SJCRH30 (cell line): ENCODE data around the gene NRP2. TPM values are rescaled to one million over a fixed set of nuclear protein-coding genes. Genes with fewer than 3 reads are reported as not detected.

Experiments
- DNase-seq, 2 experiments: peaks; one replicate each; pipeline ENCODE4 v3.0.0-alpha.2; 2015 to 2020
- H3K27ac ChIP-seq: fragments of 250-450 bp; sonication (Bioruptor Pico); 2 replicates; pipeline ENCODE4 v1.5.1; 2020; ENCODE audit warnings: mild to moderate bottlenecking, moderate library complexity
- H3K27me3 ChIP-seq: fragments of 250-450 bp; sonication (Bioruptor Pico); 2 replicates; pipeline ENCODE4 v1.5.1; 2020; ENCODE audit warnings: mild to moderate bottlenecking, moderate library complexity
- H3K36me3 ChIP-seq: fragments of 250-450 bp; sonication (Bioruptor Pico); 2 replicates; pipeline ENCODE4 v1.5.1; 2020; ENCODE audit warnings: mild to moderate bottlenecking, moderate library complexity
- H3K4me1 ChIP-seq: fragments of 250-450 bp; sonication (Bioruptor Pico); 2 replicates; pipeline ENCODE4 v1.5.1; 2020; ENCODE audit warnings: mild to moderate bottlenecking, moderate library complexity
- H3K4me3 ChIP-seq: fragments of 250-450 bp; sonication (Bioruptor Pico); 2 replicates; pipeline ENCODE4 v1.5.1; 2020; ENCODE audit warnings: mild to moderate bottlenecking, moderate library complexity
- H3K9me3 ChIP-seq: fragments of 250-450 bp; sonication (Bioruptor Pico); replicated peaks from 2 replicates; pipeline ENCODE4 v1.5.1; 2020; ENCODE audit warnings: mild to moderate bottlenecking, moderate library complexity
- total RNA-seq: library from RNA; depleted of rRNA; stranded (reverse); fragments of >200 nt; shearing (Covaris generic); gene quantifications from 2 replicates; pipeline ENCODE4 v1.2.3, GENCODE V29; 2014

NRP2 gene
- total RNA-seq, 1 experiment from 2014 or later, result 76.4 TPM

- Histone ChIP-seq H3K4me1 (peaks cover 13% of the 10 kb centered on the region), H3K27ac (no peak overlapping the region), H3K27me3 (no peaks in the 10 kb centered on the region), H3K36me3 (no peaks in the 10 kb centered on the region), H3K4me3 (no peak overlapping the region), H3K9me3 (no peaks in the 10 kb centered on the region)
- no peak for DNase-seq
These were observed 26.4 kb upstream of the NRP2 start for GRCh38 chr2:205655779-205656456.

- Histone ChIP-seq H3K27me3 (no peaks in the 10 kb centered on the region), H3K4me1 (peaks cover 18% of the 10 kb centered on the region), H3K9me3 (no peaks in the 10 kb centered on the region), H3K4me3 (no peak overlapping the region), H3K27ac (no peak overlapping the region), H3K36me3 (no peaks in the 10 kb centered on the region)
- no peak for DNase-seq
These were observed 25.8 kb upstream of the NRP2 start for GRCh38 chr2:205656461-205656860.

- DNase-seq, result no peak
- Histone ChIP-seq H3K27ac (no peak overlapping the region), H3K4me3 (no peak overlapping the region), H3K9me3 (no peaks in the 10 kb centered on the region), H3K36me3 (no peaks in the 10 kb centered on the region), H3K27me3 (no peaks in the 10 kb centered on the region), H3K4me1 (peaks cover 21% of the 10 kb centered on the region)
These were observed 25.4 kb upstream of the NRP2 start for GRCh38 chr2:205656941-205657340.

GRCh38 chr2:205657579-205657978, 24.7 kb upstream of the NRP2 start:
- Histone ChIP-seq H3K36me3 (no peaks in the 10 kb centered on the region), H3K4me1 (peaks cover 24% of the 10 kb centered on the region), H3K27ac (no peak overlapping the region), H3K9me3 (no peaks in the 10 kb centered on the region), H3K27me3 (no peaks in the 10 kb centered on the region), H3K4me3 (no peak overlapping the region)
- no peak for DNase-seq

- Histone ChIP-seq H3K27me3 (no peaks in the 10 kb centered on the region), H3K9me3 (no peaks in the 10 kb centered on the region), H3K27ac (no peak overlapping the region), H3K36me3 (no peaks in the 10 kb centered on the region), H3K4me3 (no peak overlapping the region), H3K4me1 (peaks cover 24% of the 10 kb centered on the region)
- no peak for DNase-seq
These were observed 24.2 kb upstream of the NRP2 start for GRCh38 chr2:205658068-205658467.

GRCh38 chr2:205658572-205658971, 23.7 kb upstream of the NRP2 start:
- Histone ChIP-seq H3K36me3 (no peaks in the 10 kb centered on the region), H3K9me3 (no peaks in the 10 kb centered on the region), H3K27me3 (no peaks in the 10 kb centered on the region), H3K4me3 (no peak overlapping the region), H3K4me1 (peaks cover 24% of the 10 kb centered on the region), H3K27ac (no peak overlapping the region)
- DNase-seq, result no peak

GRCh38 chr2:205659922-205660321, 22.4 kb upstream of the NRP2 start:
- Histone ChIP-seq H3K9me3 (no peaks in the 10 kb centered on the region), H3K4me1 (peaks cover 24% of the 10 kb centered on the region), H3K27me3 (no peaks in the 10 kb centered on the region), H3K27ac (peak overlapping the region; percentile 92), H3K36me3 (no peaks in the 10 kb centered on the region), H3K4me3 (no peak overlapping the region; the same call in 1 of the 2 replicates)
- DNase-seq, result peak; percentile 29 to 41

GRCh38 chr2:205660521-205661124, 21.7 kb upstream of the NRP2 start:
- Histone ChIP-seq H3K4me3 (peak overlapping the region; percentile 9; the same call in 1 of the 2 replicates), H3K4me1 (peaks cover 24% of the 10 kb centered on the region), H3K27ac (peak overlapping the region; percentile 92), H3K27me3 (no peaks in the 10 kb centered on the region), H3K9me3 (no peaks in the 10 kb centered on the region), H3K36me3 (no peaks in the 10 kb centered on the region)
- DNase-seq, result peak; percentile 80 to 84

GRCh38 chr2:205661281-205661680, 21.0 kb upstream of the NRP2 start:
- Histone ChIP-seq H3K36me3 (no peaks in the 10 kb centered on the region), H3K9me3 (no peaks in the 10 kb centered on the region), H3K27ac (peak overlapping the region; percentile 92), H3K4me3 (no peak overlapping the region), H3K4me1 (peaks cover 24% of the 10 kb centered on the region), H3K27me3 (no peaks in the 10 kb centered on the region)
- no peak for DNase-seq

GRCh38 chr2:205662206-205662965, 19.9 kb upstream of the NRP2 start:
- no peaks in the 10 kb centered on the region for H3K9me3 ChIP-seq
- peaks cover 24% of the 10 kb centered on the region for H3K4me1 ChIP-seq
- DNase-seq, result no peak
- no peak overlapping the region for H3K27ac ChIP-seq
- no peaks in the 10 kb centered on the region for H3K36me3 ChIP-seq
- H3K27me3 ChIP-seq, result no peaks in the 10 kb centered on the region
- no peak overlapping the region for H3K4me3 ChIP-seq

GRCh38 chr2:205665791-205666190, 16.5 kb upstream of the NRP2 start:
- Histone ChIP-seq H3K4me3 (no peak overlapping the region), H3K27ac (no peak overlapping the region), H3K9me3 (no peaks in the 10 kb centered on the region), H3K27me3 (no peaks in the 10 kb centered on the region), H3K4me1 (peaks cover 12% of the 10 kb centered on the region), H3K36me3 (no peaks in the 10 kb centered on the region)
- DNase-seq, result no peak

- Histone ChIP-seq H3K4me1 (no peaks in the 10 kb centered on the region), H3K27ac (no peak overlapping the region), H3K4me3 (no peak overlapping the region), H3K9me3 (no peaks in the 10 kb centered on the region), H3K27me3 (no peaks in the 10 kb centered on the region), H3K36me3 (no peaks in the 10 kb centered on the region)
- no peak for DNase-seq
These were observed 12.0 kb upstream of the NRP2 start for GRCh38 chr2:205670292-205670691.

- Histone ChIP-seq H3K36me3 (no peaks in the 10 kb centered on the region), H3K27me3 (no peaks in the 10 kb centered on the region), H3K9me3 (no peaks in the 10 kb centered on the region), H3K27ac (no peak overlapping the region), H3K4me3 (no peak overlapping the region), H3K4me1 (no peaks in the 10 kb centered on the region)
- no peak for DNase-seq
These were observed 9.0 kb upstream of the NRP2 start for GRCh38 chr2:205673312-205673711.

GRCh38 chr2:205675861-205676516, 6.3 kb upstream of the NRP2 start:
- DNase-seq, result peak; percentile 47 to 85
- no peaks in the 10 kb centered on the region for H3K27me3 ChIP-seq
- H3K9me3 ChIP-seq, result no peaks in the 10 kb centered on the region
- H3K36me3 ChIP-seq, result no peaks in the 10 kb centered on the region
- H3K4me3 ChIP-seq, result no peak overlapping the region
- peaks cover 11% of the 10 kb centered on the region; the same call in 1 of the 2 replicates for H3K4me1 ChIP-seq
- no peak overlapping the region for H3K27ac ChIP-seq
